GM19463 (cell line): Measurements from ENCODE around the gene TMEM165.

Experiments
- ATAC-seq: cut with Tn5 transposase; IDR thresholded peaks from one replicate; pipeline ENCODE4 v1.9.1; 2021; ENCODE audit warnings: mild to moderate bottlenecking, moderate library complexity; ENCODE audit not compliant: unreplicated experiment

TMEM165 gene

DNA sequence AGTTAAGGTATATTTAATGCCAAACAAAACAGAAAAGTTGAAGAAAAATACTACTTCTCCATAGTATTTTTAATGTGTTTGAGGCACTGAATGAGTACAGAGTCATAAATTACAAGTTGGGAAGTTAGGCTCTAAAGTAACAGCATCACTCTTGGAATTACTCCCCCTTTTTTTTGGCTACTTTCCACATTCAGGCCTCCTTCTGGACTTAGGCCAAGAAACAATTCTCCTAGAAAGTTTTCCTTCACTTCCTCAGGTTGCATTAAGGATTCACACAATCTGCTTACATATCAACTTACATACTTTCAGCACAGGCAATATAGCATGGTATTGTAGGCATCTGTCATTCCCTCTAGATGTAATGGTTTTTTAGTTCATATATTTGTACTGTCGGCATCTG is 52.1 kb downstream of the TMEM165 start:
- ATAC-seq = no peak

DNA sequence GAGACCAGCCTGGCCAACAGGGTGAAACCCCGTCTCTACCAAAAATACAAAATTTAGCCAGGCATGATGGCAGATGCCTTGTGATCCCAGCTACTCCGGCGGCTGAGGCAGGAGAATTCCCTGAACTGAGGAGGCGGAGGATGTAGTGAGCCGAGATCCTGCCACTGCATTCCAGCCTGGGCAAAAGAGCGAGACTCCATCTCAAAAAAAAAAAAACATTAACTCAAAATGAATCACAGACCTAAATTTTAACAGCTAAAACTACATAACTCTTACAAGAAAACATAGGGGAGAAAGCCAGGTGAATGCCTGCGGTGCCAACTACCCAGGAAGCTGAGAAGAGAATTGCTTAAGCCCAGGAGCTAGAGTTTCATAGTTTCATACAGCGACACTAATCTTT is 54.8 kb downstream of the TMEM165 start:
- ATAC-seq = no peak

DNA sequence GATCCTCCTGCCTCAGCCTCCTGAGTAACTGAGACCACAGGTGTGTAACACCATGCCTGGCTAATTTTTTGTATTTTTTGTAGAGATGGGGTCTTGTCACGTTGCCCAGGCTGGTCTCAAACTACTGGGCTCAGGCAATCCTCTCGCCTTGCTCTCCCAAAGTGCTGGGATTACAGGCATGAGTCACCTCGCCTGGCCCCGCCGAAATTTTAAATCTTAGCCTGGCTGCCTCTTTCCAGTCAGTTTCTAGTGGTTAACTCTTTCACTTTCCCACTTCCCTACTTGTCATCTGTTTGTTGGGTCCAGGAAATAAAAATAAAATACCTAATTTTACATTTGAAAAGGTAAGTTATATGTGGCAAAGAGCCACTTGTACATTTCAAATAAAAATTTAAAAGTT is 62.4 kb downstream of the TMEM165 start:
- ATAC-seq = no peak

DNA sequence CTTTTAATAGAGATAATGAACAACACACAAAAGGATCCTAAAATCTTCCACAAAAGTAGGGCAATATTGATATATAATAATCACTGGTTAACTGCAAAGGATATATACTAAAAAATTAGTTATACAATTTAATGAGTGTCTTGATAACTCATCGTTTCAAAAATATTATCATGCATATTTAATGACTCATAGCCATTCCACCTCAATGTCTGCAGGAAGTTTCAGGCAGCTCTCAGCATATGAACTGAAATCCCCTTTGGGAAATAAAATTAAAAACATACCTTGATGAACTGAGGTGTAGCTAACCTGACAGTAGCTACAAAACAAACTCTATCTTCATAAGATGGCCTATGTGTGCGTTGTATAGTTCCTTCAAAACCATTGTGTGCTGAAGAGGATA is 62.9 kb downstream of the TMEM165 start:
- ATAC-seq = no peak

DNA sequence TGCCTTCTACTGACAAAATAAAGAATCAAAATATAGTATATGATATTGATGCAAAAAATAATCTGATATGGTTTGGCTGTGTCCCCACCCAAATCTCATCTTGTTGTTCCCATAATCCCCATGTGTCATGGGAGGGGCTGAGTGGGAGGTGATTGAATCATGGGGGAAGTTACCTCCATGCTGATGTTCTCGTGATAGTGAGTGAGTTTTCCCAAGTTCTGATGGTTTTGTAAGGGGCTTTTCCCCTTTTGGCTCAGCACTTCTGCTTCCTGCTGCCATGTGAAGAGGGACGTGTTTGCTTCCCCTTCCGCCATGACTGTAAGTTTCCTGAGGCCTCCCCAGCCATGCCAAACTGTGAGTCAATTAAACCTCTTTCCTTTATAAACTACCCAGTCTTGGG is 70.2 kb downstream of the TMEM165 start:
- no peak for ATAC-seq

DNA sequence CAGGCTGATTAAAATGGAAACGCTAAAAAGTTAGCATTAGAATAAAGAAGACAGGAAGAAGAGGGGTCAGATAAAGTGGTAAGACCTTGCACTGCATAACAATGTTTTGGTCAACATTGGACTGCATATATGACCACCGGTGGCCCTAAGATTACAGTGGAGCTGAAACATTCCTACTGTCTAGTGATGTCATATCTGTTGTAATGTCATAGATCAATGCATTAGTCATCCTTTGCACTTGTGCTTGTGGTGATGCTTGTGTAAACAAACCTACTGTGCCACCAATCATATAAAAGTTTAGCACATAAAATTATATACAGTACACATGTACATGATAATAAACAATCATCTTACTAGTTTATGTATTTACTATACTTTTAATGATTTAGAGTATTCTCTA is 73.0 kb downstream of the TMEM165 start:
- no peak for ATAC-seq

DNA sequence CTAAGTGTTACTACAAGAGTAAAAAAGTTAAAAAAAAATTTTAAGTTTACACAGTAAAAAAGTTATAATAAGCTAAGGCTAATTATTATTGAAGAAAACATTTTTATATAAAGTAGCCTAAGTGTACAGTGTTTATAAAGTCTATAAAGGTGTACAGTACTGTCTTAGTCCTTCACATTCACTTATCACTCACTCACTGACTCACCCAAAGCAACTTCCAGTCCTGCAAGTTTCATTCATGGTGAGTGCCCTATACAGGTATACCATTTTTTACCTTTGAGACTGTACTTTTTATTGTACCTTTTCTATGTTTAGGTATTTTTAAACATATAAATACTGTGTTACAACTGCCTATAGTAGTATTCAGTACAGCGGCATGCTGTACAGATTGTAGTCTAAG is 74.2 kb downstream of the TMEM165 start:
- no peak for ATAC-seq
